K562 (cell line): Measurements from ENCODE around the gene GAB2. TPM values are rescaled to one million over a fixed set of nuclear protein-coding genes. Genes with fewer than 3 reads are reported as not detected.
A peak's percentile ranks its signal among the peaks of the same experiment; 100 is the strongest.

ENCODE experiments used
- ATAC-seq: fragments of 200-7000 bp; cut with Tn5 transposase; 3 replicates; pipeline ENCODE4 v1.9.1; 2020; ENCODE audit warnings: moderate library complexity
- BruUV-seq: library from RNA; stranded (reverse); fragments of 400-500 nt; replicated peaks from 2 replicates; lab custom pipeline; 2021; lab: Mats Ljungman, UMichigan
- CTCF ChIA-PET: fragments of 300-600 bp; formaldehyde crosslinking; extraction: SDS; loops from one replicate; lab custom pipeline; 2021; ENCODE audit warnings: low intra/inter-chr PET ratio; lab: Yijun Ruan, JAX
- POLR2A ChIA-PET: fragments of 300-600, 350-650 bp; sonication (Branson Sonifier 250); formaldehyde crosslinking; extraction: SDS; loops from one replicate; lab custom pipeline; 2021; ENCODE audit warnings: antibody characterized with exemption, inconsistent platforms; lab: Yijun Ruan, JAX
- DNase-seq, 4 experiments: peaks; one replicate each; pipeline versions ENCODE4 v3.0.0 to v3.0.0-alpha.2; 2011 to 2018; ENCODE audit warnings: low spot score in 3 of 4, mixed read lengths in 3 of 4; ENCODE audit errors: extremely low read depth in 1 of 4
- FAIRE-seq: peaks from 2 replicates; lab custom pipeline; 2011; peaks lifted over from hg19 to GRCh38; lab: Jason Lieb, UNC
- H2AFZ ChIP-seq: 2 replicates; pipeline ENCODE4 v1.6.0; 2011; ENCODE audit warnings: low read depth, low read length, control low read depth, inconsistent platforms
- H3K27ac ChIP-seq: fragments of 200-600 bp; 3 replicates; pipeline ENCODE4 v1.8.0; 2011; ENCODE audit warnings: low read depth, mild to moderate bottlenecking, control low read depth, inconsistent platforms, low read length, moderate library complexity, mixed read lengths; ENCODE audit errors: extremely low read depth
- H3K27me3 ChIP-seq, 2 experiments: fragments of 300-600 bp in 1 of 2; 2 replicates in 1 of 2; 3 replicates in 1 of 2; pipeline versions ENCODE4 v1.6.0 to v1.8.0; 2011; ENCODE audit warnings: inconsistent platforms in 2 of 2, low read length in 2 of 2, mild to moderate bottlenecking in 1 of 2, mixed read lengths in 1 of 2, moderate library complexity in 1 of 2; ENCODE audit not compliant: control insufficient read depth in 2 of 2, insufficient read depth in 2 of 2
- H3K36me3 ChIP-seq: fragments of 300-600 bp; 3 replicates; pipeline ENCODE4 v1.8.0; 2011; ENCODE audit warnings: mild to moderate bottlenecking, low read length, inconsistent platforms; ENCODE audit not compliant: control insufficient read depth, insufficient read depth
- H3K4me1 ChIP-seq, 2 experiments: fragments of 200-600 bp in 1 of 2; replicated peaks in 1 of 2; 2 replicates in 1 of 2; 3 replicates in 1 of 2; pipeline versions ENCODE4 v1.5.1 to v1.8.0; 2011; ENCODE audit warnings: inconsistent platforms in 2 of 2, low read length in 2 of 2, mild to moderate bottlenecking in 1 of 2, mixed read lengths in 1 of 2, moderate library complexity in 1 of 2; ENCODE audit not compliant: control insufficient read depth in 2 of 2, insufficient read depth in 2 of 2
- H3K4me2 ChIP-seq: 2 replicates; pipeline ENCODE4 v1.6.1; 2011; ENCODE audit warnings: low read length, control low read depth, inconsistent platforms, mixed read lengths; ENCODE audit not compliant: insufficient read depth
- H3K4me3 ChIP-seq: fragments of 200-600 bp; sonication (generic), shearing (Covaris generic); 2 replicates; pipeline ENCODE4 v1.5.1; 2016; ENCODE audit warnings: control low read depth, inconsistent platforms
- H3K79me2 ChIP-seq: fragments of 200-600 bp; 3 replicates; pipeline ENCODE4 v1.8.0; 2011; ENCODE audit warnings: low read length, inconsistent platforms; ENCODE audit not compliant: control insufficient read depth, insufficient read depth
- H3K9ac ChIP-seq, 2 experiments: 2 replicates each; pipeline versions ENCODE4 v1.6.0 to v1.6.1; 2011; ENCODE audit warnings: low read depth in 2 of 2, low read length in 2 of 2, control low read depth in 1 of 2, inconsistent platforms in 1 of 2, mild to moderate bottlenecking in 1 of 2, mixed read lengths in 1 of 2; ENCODE audit not compliant: insufficient read depth in 1 of 2
- H3K9me1 ChIP-seq: one replicate; pipeline ENCODE4 v1.6.0; 2011; ENCODE audit warnings: inconsistent platforms, mild to moderate bottlenecking, low read length, moderate library complexity; ENCODE audit not compliant: control insufficient read depth, insufficient read depth
- H3K9me3 ChIP-seq: replicated peaks from 2 replicates; pipeline ENCODE4 v1.5.1; 2011; ENCODE audit warnings: low read depth, low read length, inconsistent platforms; ENCODE audit not compliant: control insufficient read depth, insufficient read depth
- H4K20me1 ChIP-seq: replicated peaks from 2 replicates; pipeline ENCODE4 v1.6.1; 2011; ENCODE audit warnings: low read length, inconsistent platforms, mixed read lengths; ENCODE audit not compliant: control insufficient read depth, insufficient read depth
- ATF7 ChIP-seq: fragments of 450-650 bp; IDR thresholded peaks from 2 replicates; pipeline ENCODE4 v1.7.1; 2014; ENCODE audit warnings: mild to moderate bottlenecking, moderate library complexity
- CBX2 ChIP-seq: fragments of 200-600 bp; sonication (generic); IDR thresholded peaks from one replicate; pipeline ENCODE4 v1.6.1; 2012; ENCODE audit warnings: mild to moderate bottlenecking, low read length, inconsistent platforms; ENCODE audit not compliant: insufficient read depth, poor library complexity, severe bottlenecking
- CC2D1A ChIP-seq: fragments of 450-650 bp; IDR thresholded peaks from 2 replicates; pipeline ENCODE4 v1.6.1; 2017; ENCODE audit warnings: mild to moderate bottlenecking
- FOXK2 ChIP-seq, 2 experiments: fragments of 450-650 bp; IDR thresholded peaks in 1 of 2; conservative IDR thresholded peaks in 1 of 2; 2 replicates each; pipeline ENCODE4 v1.6.1; 2016; ENCODE audit warnings: low read depth in 2 of 2, mild to moderate bottlenecking in 1 of 2
- GATA2 ChIP-seq: sonication (generic); formaldehyde crosslinking; IDR thresholded peaks from 2 replicates; pipeline ENCODE4 v1.4.0; 2020; ENCODE audit warnings: mild to moderate bottlenecking, missing genetic modification reagents
- GATAD2A ChIP-seq: fragments of 450-650 bp; IDR thresholded peaks from 2 replicates; pipeline ENCODE4 v1.6.1; 2017
- KLF16 ChIP-seq: IDR thresholded peaks from 2 replicates; pipeline ENCODE4 v1.6.1; 2016; ENCODE audit warnings: antibody characterized with exemption
- MAZ ChIP-seq, 2 experiments: fragments of 450-650 bp in 1 of 2; sonication (generic) in 1 of 2; formaldehyde crosslinking; IDR thresholded peaks in 1 of 2; conservative IDR thresholded peaks in 1 of 2; 2 replicates each; pipeline versions ENCODE4 v1.4.0 to v1.5.0; 2020; ENCODE audit warnings: mild to moderate bottlenecking in 1 of 2, missing genetic modification reagents in 1 of 2
- RCOR1 ChIP-seq, 2 experiments: IDR thresholded peaks; 2 replicates each; pipeline ENCODE4 v1.6.1; 2012; ENCODE audit warnings: low read depth in 2 of 2, low read length in 2 of 2, borderline replicate concordance in 1 of 2, improper control_type of control experiment in 1 of 2
- RHOXF2B ChIP-seq: fragments of 250-450 bp; sonication (Bioruptor Pico); conservative IDR thresholded peaks from 2 replicates; pipeline ENCODE4 v1.5.1; 2021
- ZEB2 ChIP-seq: fragments of 450-650 bp; IDR thresholded peaks from 2 replicates; pipeline ENCODE4 v1.6.1; 2016
- ZNF586 ChIP-seq: fragments of 450-650 bp; formaldehyde crosslinking; conservative IDR thresholded peaks from 2 replicates; pipeline ENCODE4 v1.4.0; 2020; ENCODE audit warnings: mild to moderate bottlenecking, moderate library complexity
- ZNF695 ChIP-seq: fragments of 450-650 bp; formaldehyde crosslinking; IDR thresholded peaks from 2 replicates; pipeline ENCODE4 v1.4.0; 2020; ENCODE audit warnings: mild to moderate bottlenecking, moderate library complexity
- WGBS: fragments of 100-300 bp; shearing (Covaris generic); methylation state at CpG from one replicate; pipeline ENCODE4 v1.1.6; 2016; ENCODE audit warnings: low coverage, mixed read lengths; ENCODE audit not compliant: insufficient coverage; ENCODE audit errors: missing lambda C conversion rate; 5-methylcytosine and 5-hydroxymethylcytosine counted together
- in situ Hi-C: fragments of 300-500 bp; cut with MboI; formaldehyde crosslinking; loops from 4 replicates; pipeline ENCODE4 v1.15.0; 2018; ENCODE audit warnings: inconsistent platforms, mixed read lengths
- intact Hi-C: fragments of 100-400 bp; cut with micrococcal nuclease; formaldehyde crosslinking; loops from 2 replicates; pipeline ENCODE4 v1.14.2; 2022
- polyA plus RNA-seq, 8 experiments: library from polyadenylated mRNA; depleted of rRNA in 4 of 8; stranded (reverse) in 5 of 8; unstranded in 3 of 8; fragments of >200 nt; fragmentation: Nextera tagmentation in 2 of 8; fragmentation: Illumina TruSeq in 1 of 8; extraction: Ambion mirVana in 2 of 8; extraction: Trizol in 1 of 8; gene quantifications; 2 replicates each; pipeline versions ENCODE4 v1.2.1 to v1.2.3, GENCODE V29; 2011 to 2014; ENCODE audit warnings: inconsistent platforms in 1 of 8, missing spikeins in 1 of 8
- total RNA-seq, 7 experiments: library from RNA; depleted of rRNA in 6 of 7; stranded (reverse); fragments of >200 nt in 6 of 7; fragmentation: Illumina TruSeq in 2 of 7; extraction: Trizol in 2 of 7; gene quantifications; 2 replicates each; pipeline versions ENCODE4 v1.2.1 to v1.2.3, GENCODE V29; 2011 to 2021; ENCODE audit warnings: low replicate concordance in 1 of 7
- TF ChIP-seq, protein P1 (sequence below): fragments of 450-650 bp; IDR thresholded peaks from 2 replicates; pipeline ENCODE4 v1.6.1; 2014; ENCODE audit warnings: low read depth, mild to moderate bottlenecking, moderate library complexity, borderline replicate concordance
- TF ChIP-seq, protein P2 (sequence below), 3 experiments: IDR thresholded peaks in 2 of 3; conservative IDR thresholded peaks in 1 of 3; 2 replicates each; pipeline ENCODE4 v1.5.1; 2011 to 2012; ENCODE audit warnings: low read length in 3 of 3, mild to moderate bottlenecking in 3 of 3, control low read depth in 2 of 3, improper control_type of control experiment in 1 of 3, inconsistent platforms in 1 of 3, low read depth in 1 of 3, mixed read lengths in 1 of 3, moderate library complexity in 1 of 3; ENCODE audit not compliant: insufficient read depth in 2 of 3

Gene GAB2
- total and polyA plus RNA-seq, 9 of the 15 experiments (the other 6 are each of a cell fraction or from before 2014, with no cell fraction given): 2.3 to 35.2 (median 16.1) TPM

DNA sequence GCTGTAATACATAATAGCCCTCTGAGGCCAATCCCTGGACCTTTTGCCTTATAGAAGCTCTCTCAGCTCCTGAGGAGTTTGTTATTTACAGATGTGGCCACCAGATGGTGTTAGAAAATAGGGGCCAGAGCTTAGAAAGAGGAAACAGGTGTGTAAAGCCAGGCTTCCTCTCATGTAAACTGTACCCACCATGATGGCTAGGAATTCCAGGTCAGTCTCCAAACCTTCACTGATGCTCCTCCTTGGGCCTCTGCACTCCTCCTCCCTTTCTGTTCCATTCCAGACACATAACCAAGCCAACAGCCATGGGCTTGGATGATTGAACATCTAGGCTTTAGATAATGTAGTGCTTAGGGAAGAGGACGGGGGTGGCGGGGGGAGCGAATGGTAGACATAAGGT lies 189.2 kb downstream of the GAB2 start:
- peak; percentile 76 for FAIRE-seq
- in situ Hi-C loops: no loop called here
- BruUV-seq: no TSS peak
- no peak overlapping the region for H3K4me2 ChIP-seq
- CTCF ChIA-PET: interaction anchor here (0.6 to 3.2 kb wide), 5 partner anchors 188 to 358 kb away, joined by 3 to 30 read pairs (median 6); no protein-coding TSS in a partner anchor
- H3K27me3 ChIP-seq: no peaks in the 10 kb centered on the region
- H3K9me3 ChIP-seq: no peaks in the 10 kb centered on the region
- intact Hi-C loops: loop anchor here (1.0 to 2.0 kb wide), 5 partner anchors 28 to 336 kb away; no protein-coding TSS in a partner anchor
- 100% methylated on average over 3 of the region's 3 CpGs for WGBS
- H2AFZ ChIP-seq: no peak overlapping the region
- POLR2A ChIA-PET: interaction anchor here (0.5 to 1.2 kb wide), 5 partner anchors 156 to 346 kb away, joined by 3 read pairs; partner anchors contain the start of genes GAB2 and NARS2
- H3K4me3 ChIP-seq: no peak overlapping the region
- H3K79me2 ChIP-seq: no peaks in the 10 kb centered on the region
- no peak overlapping the region for H3K27ac ChIP-seq
- H4K20me1 ChIP-seq: no peaks in the 10 kb centered on the region
- peak; percentile 52 to 73 (median 64) for DNase-seq
- no peak overlapping the region for H3K9ac ChIP-seq
- H3K9me1 ChIP-seq: no peaks in the 10 kb centered on the region
- ATAC-seq: peak; percentile 85
- peaks cover 6 to 23% of the 10 kb centered on the region in 2 experiments; a peak in 4 of 5 replicates for H3K4me1 ChIP-seq
- H3K36me3 ChIP-seq: peaks cover 39% of the 10 kb centered on the region; the same call in 2 of the 3 replicates
- peak; percentile 21; the same call in 1 of the 2 replicates for TF ChIP-seq RHOXF2B (CRISPR knock-in tag)
- no peak for TF ChIP-seq CBX2
- 0 out of 4 replicates have a peak, but pooled peaks of 1 of the 2 experiments have one; percentile 20 for TF ChIP-seq MAZ (CRISPR knock-in tag; conservative IDR thresholded peaks at IDR 0.05 in 1 of 2, IDR thresholded peaks at IDR 0.05 in 1 of 2)
- 0 out of 2 replicates have a peak, but pooled peaks have one; percentile 17 for TF ChIP-seq KLF16
- 0 out of 2 replicates have a peak, but pooled peaks have one; percentile 12 for TF ChIP-seq ATF7
- peak; percentile 21; the same call in 1 of the 2 replicates for TF ChIP-seq GATA2 (CRISPR knock-in tag)
- no peak for TF ChIP-seq GATAD2A
- TF ChIP-seq, protein P1, sequence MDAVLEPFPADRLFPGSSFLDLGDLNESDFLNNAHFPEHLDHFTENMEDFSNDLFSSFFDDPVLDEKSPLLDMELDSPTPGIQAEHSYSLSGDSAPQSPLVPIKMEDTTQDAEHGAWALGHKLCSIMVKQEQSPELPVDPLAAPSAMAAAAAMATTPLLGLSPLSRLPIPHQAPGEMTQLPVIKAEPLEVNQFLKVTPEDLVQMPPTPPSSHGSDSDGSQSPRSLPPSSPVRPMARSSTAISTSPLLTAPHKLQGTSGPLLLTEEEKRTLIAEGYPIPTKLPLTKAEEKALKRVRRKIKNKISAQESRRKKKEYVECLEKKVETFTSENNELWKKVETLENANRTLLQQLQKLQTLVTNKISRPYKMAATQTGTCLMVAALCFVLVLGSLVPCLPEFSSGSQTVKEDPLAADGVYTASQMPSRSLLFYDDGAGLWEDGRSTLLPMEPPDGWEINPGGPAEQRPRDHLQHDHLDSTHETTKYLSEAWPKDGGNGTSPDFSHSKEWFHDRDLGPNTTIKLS: no peak
- TF ChIP-seq FOXK2 (conservative IDR thresholded peaks at IDR 0.05 in 1 of 2, IDR thresholded peaks at IDR 0.05 in 1 of 2; ENCODE audit: low read depth in 2 of 2): 0 out of 4 replicates have a peak, but pooled peaks of 1 of the 2 experiments have one; percentile 53
- peak; percentile 68; the same call in 1 of the 2 replicates for TF ChIP-seq CC2D1A
- TF ChIP-seq ZNF695 (CRISPR knock-in tag): no peak
- no peak for TF ChIP-seq ZNF586 (CRISPR knock-in tag)
- TF ChIP-seq, protein P2, sequence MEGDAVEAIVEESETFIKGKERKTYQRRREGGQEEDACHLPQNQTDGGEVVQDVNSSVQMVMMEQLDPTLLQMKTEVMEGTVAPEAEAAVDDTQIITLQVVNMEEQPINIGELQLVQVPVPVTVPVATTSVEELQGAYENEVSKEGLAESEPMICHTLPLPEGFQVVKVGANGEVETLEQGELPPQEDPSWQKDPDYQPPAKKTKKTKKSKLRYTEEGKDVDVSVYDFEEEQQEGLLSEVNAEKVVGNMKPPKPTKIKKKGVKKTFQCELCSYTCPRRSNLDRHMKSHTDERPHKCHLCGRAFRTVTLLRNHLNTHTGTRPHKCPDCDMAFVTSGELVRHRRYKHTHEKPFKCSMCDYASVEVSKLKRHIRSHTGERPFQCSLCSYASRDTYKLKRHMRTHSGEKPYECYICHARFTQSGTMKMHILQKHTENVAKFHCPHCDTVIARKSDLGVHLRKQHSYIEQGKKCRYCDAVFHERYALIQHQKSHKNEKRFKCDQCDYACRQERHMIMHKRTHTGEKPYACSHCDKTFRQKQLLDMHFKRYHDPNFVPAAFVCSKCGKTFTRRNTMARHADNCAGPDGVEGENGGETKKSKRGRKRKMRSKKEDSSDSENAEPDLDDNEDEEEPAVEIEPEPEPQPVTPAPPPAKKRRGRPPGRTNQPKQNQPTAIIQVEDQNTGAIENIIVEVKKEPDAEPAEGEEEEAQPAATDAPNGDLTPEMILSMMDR (IDR thresholded peaks at IDR 0.05 in 2 of 3, conservative IDR thresholded peaks at IDR 0.05 in 1 of 3; ENCODE audit: insufficient read depth in 2 of 3, low read depth in 1 of 3, low read length in 3 of 3): peak; percentile 70 to 82 (median 71)
- TF ChIP-seq ZEB2: peak; percentile 75
- TF ChIP-seq RCOR1 (IDR thresholded peaks at IDR 0.05; ENCODE audit: borderline replicate concordance in 1 of 2, low read depth in 2 of 2, low read length in 2 of 2): peak in 1 of 2 experiments; percentile 42; a peak in 1 of 4 replicates
